Measurements from ENCODE around the gene INPP5A.

INPP5A gene

GRCh38 chr10:132715776-132716680 is 178.4 kb downstream of the INPP5A start:
- peaks cover 0 to 12% of the 10 kb centered on the region in 2 donors for H3K9me3 ChIP-seq (replicated peaks in 1 of 2; ENCODE audit: control insufficient read depth in 2 of 2, insufficient read depth in 1 of 2, low read depth in 1 of 2, low read length in 2 of 2)
- peak overlapping the region; percentile 92 for H3K18ac ChIP-seq (ENCODE audit: low read length)
- H2BK15ac ChIP-seq (ENCODE audit: low read length), result peak overlapping the region; percentile 14
- H3K4me3 ChIP-seq (ENCODE audit: low read length in 2 of 2), result peak overlapping the region in 1 of 2 donors; percentile 17
- H3K4me2 ChIP-seq (ENCODE audit: insufficient read depth, low read length, poor library complexity, severe bottlenecking), result no peak overlapping the region
- H2AFZ ChIP-seq (ENCODE audit: low read length), result no peak overlapping the region
- peaks cover 36 to 50% of the 10 kb centered on the region in 2 donors for H3K4me1 ChIP-seq (ENCODE audit: control insufficient read depth in 2 of 2, insufficient read depth in 1 of 2, low read depth in 1 of 2, low read length in 2 of 2)
- peaks cover 0 to 40% (median 0%) of the 10 kb centered on the region in 3 experiments for H3K27me3 ChIP-seq (ENCODE audit: control insufficient read depth in 3 of 3, insufficient read depth in 3 of 3, low read depth in 1 of 3, low read length in 3 of 3)
- peak overlapping the region; percentile 60 for H3K23ac ChIP-seq (ENCODE audit: low read depth, low read length, poor library complexity)
- peak overlapping the region; percentile 49 for H3K14ac ChIP-seq (ENCODE audit: low read length)
- H2BK5ac ChIP-seq (ENCODE audit: low read length), result no peak overlapping the region
- no peak overlapping the region for H4K8ac ChIP-seq (ENCODE audit: low read depth, low read length)
- WGBS, 2 donors (ENCODE audit: extremely low coverage in 2 of 2, insufficient read length in 2 of 2, insufficient replicate concordance in 1 of 2), result no CpG with 5 or more reads among the region's 48 CpGs
- H2AK5ac ChIP-seq (ENCODE audit: low read depth, low read length), result peak overlapping the region; percentile 16
- no peaks in the 10 kb centered on the region for H3K79me1 ChIP-seq (ENCODE audit: low read depth, low read length)
- H3K4ac ChIP-seq (ENCODE audit: low read length), result no peak overlapping the region
- no peak overlapping the region for H3K9ac ChIP-seq (ENCODE audit: low read depth, low read length, poor library complexity)
- DNase-seq (ENCODE audit: low spot score), result no peak
- H4K91ac ChIP-seq (ENCODE audit: low read depth, low read length, poor library complexity), result no peak overlapping the region
- H3K36me3 ChIP-seq (replicated peaks in 1 of 2; ENCODE audit: control insufficient read depth in 2 of 2, insufficient read depth in 2 of 2, low read length in 2 of 2), result peaks cover 4 to 6% of the 10 kb centered on the region in 2 donors
- peak overlapping the region; percentile 74 for H2BK120ac ChIP-seq (ENCODE audit: low read depth, low read length)
- H3K27ac ChIP-seq (replicated peaks; ENCODE audit: low read length), result no peak overlapping the region
- H2BK12ac ChIP-seq (ENCODE audit: low read length), result no peak overlapping the region

DNA sequence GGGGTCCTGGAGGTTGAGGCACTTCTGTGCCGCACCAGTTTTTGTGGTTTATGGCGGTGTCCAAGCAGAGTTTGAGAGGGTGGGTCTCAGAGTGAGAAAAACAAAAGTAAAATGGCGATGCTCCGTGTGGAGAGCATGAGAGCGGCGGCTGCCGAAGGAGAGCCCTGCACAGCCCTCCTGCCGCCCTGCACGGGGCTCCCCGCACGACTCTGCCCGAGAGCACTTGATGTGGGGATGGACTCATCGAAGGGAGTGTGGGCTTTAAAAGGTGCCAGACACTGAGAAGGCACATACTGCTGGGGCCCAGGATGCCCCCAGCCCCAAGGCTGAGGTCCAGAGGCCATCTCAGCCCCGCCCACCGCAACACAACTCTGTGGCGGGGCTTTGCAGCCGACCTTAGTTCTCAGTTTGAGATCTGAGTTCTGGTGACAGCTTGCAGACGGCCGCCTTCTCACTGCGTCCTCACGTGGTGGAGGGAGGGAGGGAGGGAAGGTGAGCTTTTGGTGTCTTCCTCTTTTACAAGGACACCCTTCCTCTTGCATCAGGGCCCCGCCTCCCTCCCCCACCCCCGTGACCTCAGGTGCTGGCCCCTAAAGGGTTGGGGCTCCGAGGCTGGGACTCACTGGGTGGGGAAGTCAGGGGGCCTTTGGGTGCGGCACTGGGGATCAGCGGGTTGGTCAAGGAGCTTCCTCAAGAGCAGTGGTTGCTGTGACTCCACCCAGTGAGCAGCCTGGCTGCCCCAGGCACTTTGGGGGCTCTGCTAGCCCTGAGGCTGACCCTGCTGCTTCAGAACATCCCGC is 179.3 kb downstream of the INPP5A start:
- no peak overlapping the region for H2BK12ac ChIP-seq (ENCODE audit: low read length)
- peaks cover 0 to 12% of the 10 kb centered on the region in 2 donors for H3K9me3 ChIP-seq (replicated peaks in 1 of 2; ENCODE audit: control insufficient read depth in 2 of 2, insufficient read depth in 1 of 2, low read depth in 1 of 2, low read length in 2 of 2)
- no peak overlapping the region for H3K4me3 ChIP-seq (ENCODE audit: low read length in 2 of 2)
- no peak for DNase-seq (ENCODE audit: low spot score)
- H2BK15ac ChIP-seq (ENCODE audit: low read length), result no peak overlapping the region
- H3K36me3 ChIP-seq (replicated peaks in 1 of 2; ENCODE audit: control insufficient read depth in 2 of 2, insufficient read depth in 2 of 2, low read length in 2 of 2), result peaks cover 4 to 6% of the 10 kb centered on the region in 2 donors
- no peak overlapping the region for H3K9ac ChIP-seq (ENCODE audit: low read depth, low read length, poor library complexity)
- peaks cover 33 to 44% of the 10 kb centered on the region in 2 donors for H3K4me1 ChIP-seq (ENCODE audit: control insufficient read depth in 2 of 2, insufficient read depth in 1 of 2, low read depth in 1 of 2, low read length in 2 of 2)
- H3K23ac ChIP-seq (ENCODE audit: low read depth, low read length, poor library complexity), result no peak overlapping the region
- H3K4ac ChIP-seq (ENCODE audit: low read length), result peak overlapping the region; percentile 37
- no peak overlapping the region for H3K27ac ChIP-seq (replicated peaks; ENCODE audit: low read length)
- H4K8ac ChIP-seq (ENCODE audit: low read depth, low read length), result no peak overlapping the region
- H3K4me2 ChIP-seq (ENCODE audit: insufficient read depth, low read length, poor library complexity, severe bottlenecking), result no peak overlapping the region
- peak overlapping the region; percentile 71 for H3K18ac ChIP-seq (ENCODE audit: low read length)
- H2AFZ ChIP-seq (ENCODE audit: low read length), result no peak overlapping the region
- H2BK5ac ChIP-seq (ENCODE audit: low read length), result no peak overlapping the region
- H2BK120ac ChIP-seq (ENCODE audit: low read depth, low read length), result no peak overlapping the region
- H4K91ac ChIP-seq (ENCODE audit: low read depth, low read length, poor library complexity), result no peak overlapping the region
- WGBS, 2 donors (ENCODE audit: extremely low coverage in 2 of 2, insufficient read length in 2 of 2, insufficient replicate concordance in 1 of 2), result no CpG with 5 or more reads among the region's 27 CpGs
- no peaks in the 10 kb centered on the region for H3K79me1 ChIP-seq (ENCODE audit: low read depth, low read length)
- H3K27me3 ChIP-seq (ENCODE audit: control insufficient read depth in 3 of 3, insufficient read depth in 3 of 3, low read depth in 1 of 3, low read length in 3 of 3), result peaks cover 0 to 35% (median 0%) of the 10 kb centered on the region in 3 experiments
- H2AK5ac ChIP-seq (ENCODE audit: low read depth, low read length), result peak overlapping the region; percentile 46
- H3K14ac ChIP-seq (ENCODE audit: low read length), result no peak overlapping the region

- Histone ChIP-seq H2BK12ac (ENCODE audit: low read length) (no peak overlapping the region), H3K9ac (ENCODE audit: low read depth, low read length, poor library complexity) (no peak overlapping the region), H2AK5ac (ENCODE audit: low read depth, low read length) (no peak overlapping the region), H3K4ac (ENCODE audit: low read length) (no peak overlapping the region), H2BK5ac (ENCODE audit: low read length) (no peak overlapping the region), H3K36me3 (replicated peaks in 1 of 2; ENCODE audit: control insufficient read depth in 2 of 2, insufficient read depth in 2 of 2, low read length in 2 of 2) (peaks cover 0 to 8% of the 10 kb centered on the region in 2 donors), H4K8ac (ENCODE audit: low read depth, low read length) (no peak overlapping the region), H3K27me3 (ENCODE audit: control insufficient read depth in 3 of 3, insufficient read depth in 3 of 3, low read depth in 1 of 3, low read length in 3 of 3) (peaks cover 0 to 2% (median 0%) of the 10 kb centered on the region in 3 experiments), H3K18ac (ENCODE audit: low read length) (no peak overlapping the region), H2BK120ac (ENCODE audit: low read depth, low read length) (no peak overlapping the region), H4K91ac (ENCODE audit: low read depth, low read length, poor library complexity) (no peak overlapping the region), H3K79me1 (ENCODE audit: low read depth, low read length) (peaks cover 6% of the 10 kb centered on the region), H3K9me3 (replicated peaks in 1 of 2; ENCODE audit: control insufficient read depth in 2 of 2, insufficient read depth in 1 of 2, low read depth in 1 of 2, low read length in 2 of 2) (peaks cover 0 to 2% of the 10 kb centered on the region in 2 donors), H2AFZ (ENCODE audit: low read length) (no peak overlapping the region), H2BK15ac (ENCODE audit: low read length) (no peak overlapping the region), H3K27ac (replicated peaks; ENCODE audit: low read length) (no peak overlapping the region), H3K14ac (ENCODE audit: low read length) (no peak overlapping the region), H3K4me3 (ENCODE audit: low read length in 2 of 2) (no peak overlapping the region), H3K4me1 (ENCODE audit: control insufficient read depth in 2 of 2, insufficient read depth in 1 of 2, low read depth in 1 of 2, low read length in 2 of 2) (peaks cover 6 to 13% of the 10 kb centered on the region in 2 donors), H3K23ac (ENCODE audit: low read depth, low read length, poor library complexity) (no peak overlapping the region), H3K4me2 (ENCODE audit: insufficient read depth, low read length, poor library complexity, severe bottlenecking) (no peak overlapping the region)
- no CpG with 5 or more reads among the region's 6 CpGs for WGBS, 2 donors (ENCODE audit: extremely low coverage in 2 of 2, insufficient read length in 2 of 2, insufficient replicate concordance in 1 of 2)
- no peak for DNase-seq (ENCODE audit: low spot score)
Observed at GRCh38 chr10:132721725-132722124, 184.1 kb downstream of the INPP5A start.

All from neuronal stem cell (in vitro differentiated cells).